Effector memory CD8-positive, alpha-beta T cell (primary cell): ENCODE measurements around the gene ZC3H12A.
A peak's percentile ranks its signal among the peaks of the same experiment; 100 is the strongest.
"Not testable (repeated sequence)": the region's sequence is repeated elsewhere in the genome, so short reads cannot be mapped to it uniquely, and the experiment has no call there.

Source experiments
- ATAC-seq: fragments of 150-1000 bp; cut with Tn5 transposase; replicated peaks from 2 replicates; pipeline ENCODE4 v1.10.0; 2021; ENCODE audit warnings: mild to moderate bottlenecking, moderate library complexity
- DNase-seq, 3 experiments: peaks; one replicate each; pipeline ENCODE4 v3.0.0; 2021
- H3K27ac Mint-ChIP-seq, 2 donors: one replicate each; pipeline ENCODE4 v1.8.0; 2022; ENCODE audit warnings: mild to moderate bottlenecking in 2 of 2, mixed read lengths in 2 of 2, moderate library complexity in 2 of 2
- H3K27me3 Mint-ChIP-seq, 2 donors: one replicate each; pipeline ENCODE4 v1.8.0; 2022; ENCODE audit warnings: mixed read lengths in 2 of 2
- H3K36me3 Mint-ChIP-seq: one replicate; pipeline ENCODE4 v1.8.0; 2022; ENCODE audit warnings: mild to moderate bottlenecking, moderate library complexity, mixed read lengths; ENCODE audit not compliant: insufficient read depth
- H3K4me1 Mint-ChIP-seq, 2 donors: one replicate each; pipeline ENCODE4 v1.8.0; 2022; ENCODE audit warnings: low read depth in 2 of 2, mixed read lengths in 2 of 2
- H3K4me3 Mint-ChIP-seq, 2 donors: one replicate each; pipeline ENCODE4 v1.8.0; 2022; ENCODE audit warnings: mild to moderate bottlenecking in 2 of 2, mixed read lengths in 2 of 2, moderate library complexity in 2 of 2
- H3K9me3 Mint-ChIP-seq, 2 donors: one replicate each; pipeline ENCODE4 v1.8.0; 2022; ENCODE audit warnings: mixed read lengths in 2 of 2

ZC3H12A gene

DNA sequence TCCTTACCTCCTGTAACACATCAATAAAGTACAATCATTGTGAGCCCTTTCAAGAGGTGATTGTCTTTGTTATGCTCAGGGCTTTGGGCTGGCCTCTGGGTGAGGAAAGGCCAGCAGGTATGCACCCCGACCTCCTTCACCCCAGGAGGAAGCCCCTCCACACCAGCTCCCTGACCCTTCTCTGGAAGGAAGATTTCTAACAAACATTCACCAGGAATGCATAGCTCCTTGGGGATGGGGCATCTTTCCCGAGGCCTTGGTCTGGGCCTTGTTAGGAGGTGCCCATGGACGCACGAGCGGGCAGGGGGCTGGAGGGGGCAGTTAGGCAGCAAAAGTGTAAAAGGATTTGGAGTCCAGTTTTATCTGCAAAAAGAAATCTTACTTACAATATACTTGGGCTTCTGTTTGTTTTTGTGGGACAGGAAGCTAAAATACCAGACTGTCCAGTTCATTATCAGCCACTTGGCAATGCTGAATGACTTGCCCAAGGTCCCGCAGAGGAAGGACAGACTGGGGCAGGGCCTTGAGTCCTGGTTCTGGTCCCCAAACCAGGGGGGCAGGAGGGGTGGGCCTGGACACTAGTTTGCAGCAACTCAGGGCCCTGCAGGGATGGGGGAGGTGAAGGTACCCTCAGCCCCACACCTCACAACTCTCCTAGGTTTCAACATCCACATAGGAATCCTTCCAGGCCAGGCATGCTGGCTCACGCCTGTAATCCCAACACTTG, 10.1 kb downstream of the ZC3H12A start:
- no peak for DNase-seq

DNA sequence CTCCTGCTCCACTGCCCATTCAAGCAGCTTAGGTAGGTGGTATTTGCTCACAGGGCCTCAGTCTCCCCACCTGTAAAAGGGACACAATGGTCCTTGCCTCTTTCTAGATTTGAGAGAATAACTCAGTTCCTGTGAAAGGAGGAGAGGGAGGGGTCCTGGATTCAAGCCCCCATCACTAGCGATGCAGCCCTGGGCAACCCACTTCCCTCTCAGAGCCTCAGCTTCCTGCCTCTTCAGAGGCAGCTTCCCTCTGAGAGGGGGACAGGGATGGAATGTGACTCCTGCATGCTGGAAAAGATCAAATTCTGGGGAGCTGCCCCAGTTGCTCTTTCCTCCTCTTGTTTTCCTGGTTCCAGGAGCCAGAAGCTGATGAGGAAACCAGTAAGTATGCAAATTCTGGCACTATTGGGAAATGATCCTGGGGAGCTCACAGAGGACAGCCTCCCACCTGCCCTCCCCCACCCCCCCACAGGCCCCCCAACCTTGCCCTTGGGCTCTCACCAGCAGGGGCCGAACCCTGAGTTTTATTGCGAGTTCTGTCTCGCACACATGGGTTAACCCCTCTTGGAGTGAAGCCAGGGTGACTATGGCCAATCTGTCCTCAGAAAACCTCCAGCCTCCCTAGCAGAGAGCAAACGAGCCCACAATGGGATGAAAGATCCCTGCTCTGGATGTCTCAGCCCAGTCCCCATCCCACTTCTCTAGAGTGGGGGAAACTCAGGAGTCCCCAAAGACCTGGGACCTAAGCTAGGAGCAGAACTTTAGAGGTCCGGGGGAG, 11.7 kb downstream of the ZC3H12A start:
- Mint-ChIP-seq H3K36me3 (peaks cover 94% of the 10 kb centered on the region), H3K4me3 (no peak overlapping the region), H3K4me1 (peaks cover 31 to 32% of the 10 kb centered on the region in 2 donors), H3K9me3 (no peaks in the 10 kb centered on the region), H3K27me3 (no peaks in the 10 kb centered on the region), H3K27ac (peak overlapping the region; percentile 82 to 99)
- no peak for ATAC-seq
- no peak for DNase-seq

More for the DNA sequence above, 10.1 kb downstream of the ZC3H12A start:
- peaks cover 94% of the 10 kb centered on the region for H3K36me3 Mint-ChIP-seq
- H3K4me3 Mint-ChIP-seq, result peak overlapping the region in 1 of 2 donors; percentile 31
- no peak for ATAC-seq
- H3K27me3 Mint-ChIP-seq, result no peaks in the 10 kb centered on the region
- H3K9me3 Mint-ChIP-seq, result no peaks in the 10 kb centered on the region
- H3K27ac Mint-ChIP-seq, result peak overlapping the region; percentile 77 to 99
- peaks cover 35 to 43% of the 10 kb centered on the region in 2 donors for H3K4me1 Mint-ChIP-seq

DNA sequence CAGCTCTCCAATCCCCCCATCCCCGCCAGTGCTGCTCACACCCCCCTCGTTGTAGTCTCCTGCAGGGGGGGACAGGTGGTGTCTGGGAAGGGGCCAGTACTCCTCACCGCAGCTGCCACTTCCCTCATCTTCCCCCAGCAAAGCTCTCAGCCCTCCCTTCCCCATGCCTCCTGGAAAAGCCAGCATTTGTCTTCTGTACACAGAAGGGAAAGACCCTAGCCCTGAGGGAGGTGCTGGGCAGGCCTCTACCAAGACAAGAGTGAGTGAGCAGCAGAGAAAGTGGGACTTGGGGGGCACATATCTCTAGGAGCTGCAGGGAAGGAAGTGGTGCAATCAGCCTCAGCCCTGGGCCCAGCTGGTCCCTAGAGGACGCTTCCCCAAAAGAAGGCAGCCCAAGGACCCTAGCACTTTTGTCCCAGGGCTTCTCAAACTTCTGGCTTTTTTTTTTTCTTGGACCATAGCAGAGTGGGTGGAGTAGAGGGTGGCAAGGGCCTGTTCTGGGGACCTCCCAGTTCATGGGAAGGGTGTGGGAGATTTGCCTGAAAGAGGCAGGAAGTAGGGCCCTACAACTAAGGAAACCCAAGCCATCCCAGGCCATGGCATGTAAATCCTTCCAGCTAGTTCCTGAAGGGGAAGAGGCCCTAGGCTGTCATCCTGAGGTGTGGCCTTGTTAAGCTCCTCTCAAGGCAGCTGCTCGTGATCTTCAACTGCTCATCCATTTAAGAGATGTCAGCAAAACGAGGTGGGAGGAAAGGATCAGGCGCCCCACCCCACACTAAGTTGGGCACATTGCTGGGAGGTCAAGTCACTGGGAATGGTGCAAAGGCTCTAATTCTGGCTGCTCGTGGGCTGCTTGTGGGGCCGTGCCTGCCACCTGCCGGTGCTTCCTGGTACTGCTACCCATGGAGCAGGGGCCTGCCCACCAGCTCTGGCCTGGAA, 12.6 kb downstream of the ZC3H12A start:
- Mint-ChIP-seq H3K9me3 (no peaks in the 10 kb centered on the region), H3K4me3 (no peak overlapping the region), H3K4me1 (peaks cover 23 to 24% of the 10 kb centered on the region in 2 donors), H3K36me3 (peaks cover 94% of the 10 kb centered on the region), H3K27ac (peak overlapping the region; percentile 82 to 99), H3K27me3 (no peaks in the 10 kb centered on the region)
- peak; percentile 78 to 85 (median 79) for DNase-seq
- ATAC-seq, result peak; percentile 64

- H3K27me3 Mint-ChIP-seq, result no peaks in the 10 kb centered on the region
- peaks cover 19% of the 10 kb centered on the region in 2 donors for H3K4me1 Mint-ChIP-seq
- no peak overlapping the region for H3K4me3 Mint-ChIP-seq
- no peak for ATAC-seq
- peaks cover 94% of the 10 kb centered on the region for H3K36me3 Mint-ChIP-seq
- H3K27ac Mint-ChIP-seq, result peak overlapping the region; percentile 82 to 99
- no peak for DNase-seq
- no peaks in the 10 kb centered on the region for H3K9me3 Mint-ChIP-seq
Measured at GRCh38 chr1:37487619-37487984, 13.2 kb downstream of the ZC3H12A start.

DNA sequence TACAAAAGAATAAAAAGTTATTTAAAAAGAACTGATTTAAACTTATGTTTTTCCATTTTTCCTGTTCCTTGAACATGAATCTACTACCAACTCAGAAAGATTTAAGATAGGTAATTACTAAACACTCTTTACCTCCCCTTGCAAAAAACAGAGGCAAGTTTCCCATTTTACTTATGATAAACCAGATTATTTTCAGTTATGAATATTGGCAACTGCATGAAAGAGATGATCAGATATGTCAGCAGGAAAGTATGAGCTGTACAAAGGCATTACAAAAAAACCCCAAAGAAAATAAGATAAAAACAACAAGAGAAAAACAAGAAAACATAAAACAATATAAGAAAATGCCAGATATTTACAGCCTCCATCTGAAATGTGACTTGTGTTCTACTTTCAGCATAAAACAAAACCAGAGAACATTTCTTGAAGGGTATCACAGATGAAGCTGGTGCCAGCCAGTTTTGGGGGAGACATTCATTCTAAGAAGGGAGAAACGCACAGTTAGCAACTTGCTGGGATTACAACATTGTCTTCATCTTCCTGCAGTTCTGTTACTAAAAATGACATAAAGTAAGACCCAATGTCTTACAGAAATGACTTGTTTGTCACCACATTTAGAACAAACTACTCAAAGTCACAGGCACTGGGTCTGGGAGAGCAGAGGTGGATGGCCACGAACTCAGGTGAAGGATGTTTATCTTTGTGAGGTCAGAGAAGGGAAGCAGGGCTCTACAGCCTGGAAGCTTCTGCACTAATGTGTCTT, 19.1 kb downstream of the ZC3H12A start:
- ATAC-seq, result no peak
- peaks cover 0 to 4% of the 10 kb centered on the region in 2 donors for H3K4me1 Mint-ChIP-seq

GRCh38 chr1:37495875-37496274, 21.5 kb downstream of the ZC3H12A start:
- Mint-ChIP-seq H3K4me1 (peaks cover 0 to 15% of the 10 kb centered on the region in 2 donors), H3K27me3 (no peaks in the 10 kb centered on the region), H3K9me3 (no peaks in the 10 kb centered on the region), H3K4me3 (no peak overlapping the region), H3K27ac (no peak overlapping the region), H3K36me3 (peaks cover 85% of the 10 kb centered on the region)
- ATAC-seq (no peak), DNase-seq (no peak)

More for the DNA sequence above, 19.1 kb downstream of the ZC3H12A start:
- H3K36me3 Mint-ChIP-seq, result peaks cover 85% of the 10 kb centered on the region
- peak overlapping the region; percentile 7 to 42 for H3K27ac Mint-ChIP-seq
- no peak for DNase-seq
- no peaks in the 10 kb centered on the region for H3K27me3 Mint-ChIP-seq
- H3K9me3 Mint-ChIP-seq, result no peaks in the 10 kb centered on the region
- H3K4me3 Mint-ChIP-seq, result no peak overlapping the region

DNA sequence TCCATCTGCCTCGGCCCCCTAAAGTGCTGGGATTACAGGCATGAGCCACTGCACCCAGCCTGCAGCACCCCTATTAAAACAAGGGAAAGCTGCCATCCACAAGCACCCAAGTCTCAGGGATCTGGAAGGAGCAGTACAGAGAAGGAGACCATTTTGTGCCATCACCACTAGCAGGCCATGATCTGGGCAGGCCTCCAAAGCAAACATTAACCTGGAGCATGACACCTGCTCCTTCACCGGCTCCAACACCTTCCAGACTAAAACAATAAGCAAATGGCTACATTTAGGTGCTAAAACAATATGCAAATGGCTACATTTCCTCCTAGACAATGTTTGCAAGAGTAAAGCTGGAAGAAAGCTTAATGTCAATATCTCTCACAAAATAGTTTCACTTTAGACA, 23.5 kb downstream of the ZC3H12A start:
- Mint-ChIP-seq H3K27me3 (no peaks in the 10 kb centered on the region), H3K4me1 (peaks cover 0 to 18% of the 10 kb centered on the region in 2 donors), H3K9me3 (no peaks in the 10 kb centered on the region), H3K36me3 (peaks cover 85% of the 10 kb centered on the region), H3K4me3 (no peak overlapping the region), H3K27ac (no peak overlapping the region)
- DNase-seq (no peak), ATAC-seq (no peak)

- ATAC-seq, result no peak
- no peak overlapping the region for H3K4me3 Mint-ChIP-seq
- DNase-seq, result no peak
- no peaks in the 10 kb centered on the region for H3K9me3 Mint-ChIP-seq
- H3K4me1 Mint-ChIP-seq, result peaks cover 0 to 15% of the 10 kb centered on the region in 2 donors
- peaks cover 84% of the 10 kb centered on the region for H3K36me3 Mint-ChIP-seq
- H3K27me3 Mint-ChIP-seq, result no peaks in the 10 kb centered on the region
- peak overlapping the region in 1 of 2 donors; percentile 56 for H3K27ac Mint-ChIP-seq
Measured at GRCh38 chr1:37498872-37499617, 24.7 kb downstream of the ZC3H12A start.

DNA sequence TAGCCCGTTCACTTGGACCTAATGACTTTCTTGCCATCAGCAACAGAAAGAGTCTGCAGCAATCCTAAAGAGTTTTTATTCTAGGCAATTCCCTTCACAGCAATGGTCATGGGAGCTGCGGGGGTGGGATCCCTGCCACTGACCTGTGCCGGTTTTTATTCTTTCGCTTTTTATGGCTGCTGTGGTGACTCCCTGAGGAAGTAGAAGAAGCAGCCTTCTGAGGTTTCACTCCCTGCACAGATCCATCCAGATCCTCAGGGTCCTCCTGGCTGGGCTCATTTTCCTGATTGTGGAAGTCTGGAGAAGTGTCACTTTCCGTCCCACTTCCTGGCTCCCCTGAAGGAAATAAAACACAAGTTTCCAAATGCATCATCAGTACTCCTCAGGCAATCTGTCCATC, 27.3 kb downstream of the ZC3H12A start:
- no peak overlapping the region for H3K27ac Mint-ChIP-seq
- ATAC-seq, result no peak
- H3K36me3 Mint-ChIP-seq, result peaks cover 80% of the 10 kb centered on the region
- H3K4me1 Mint-ChIP-seq, result peaks cover 1 to 15% of the 10 kb centered on the region in 2 donors
- DNase-seq, result no peak
- H3K27me3 Mint-ChIP-seq, result no peaks in the 10 kb centered on the region
- no peak overlapping the region for H3K4me3 Mint-ChIP-seq
- no peaks in the 10 kb centered on the region for H3K9me3 Mint-ChIP-seq

DNA sequence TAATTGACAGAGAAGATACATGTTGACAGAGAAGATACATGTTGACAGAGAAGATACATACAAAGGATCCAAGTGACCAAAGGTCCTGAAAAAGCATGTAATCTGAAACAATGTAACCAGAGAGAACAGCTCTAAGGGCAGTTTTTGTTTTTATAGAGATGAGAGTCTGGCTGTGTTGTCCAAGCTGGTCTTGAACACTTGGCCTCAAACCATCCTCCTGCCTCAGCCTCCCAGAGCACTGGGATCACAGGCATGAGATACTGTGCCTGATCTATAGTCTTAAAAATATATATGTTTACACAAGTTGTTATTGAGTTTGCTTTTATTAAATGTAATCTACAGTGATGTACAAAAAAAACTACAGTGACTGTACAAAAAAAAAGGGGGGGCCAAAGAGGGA, 27.7 kb downstream of the ZC3H12A start:
- H3K36me3 Mint-ChIP-seq, result peaks cover 83% of the 10 kb centered on the region
- ATAC-seq (no peak), DNase-seq (no peak)
- H3K27ac Mint-ChIP-seq, result peak overlapping the region in 1 of 2 donors; percentile 60
- no peak overlapping the region for H3K4me3 Mint-ChIP-seq
- no peaks in the 10 kb centered on the region for H3K9me3 Mint-ChIP-seq
- H3K27me3 Mint-ChIP-seq, result no peaks in the 10 kb centered on the region
- H3K4me1 Mint-ChIP-seq, result peaks cover 1 to 16% of the 10 kb centered on the region in 2 donors

- not testable (repeated sequence) for H3K4me3 Mint-ChIP-seq, ATAC-seq, H3K9me3 Mint-ChIP-seq, H3K27me3 Mint-ChIP-seq, DNase-seq
- Mint-ChIP-seq H3K27ac (peak overlapping the region in 1 of 2 donors; percentile 60), H3K36me3 (peaks cover 87% of the 10 kb centered on the region), H3K4me1 (peaks cover 1 to 21% of the 10 kb centered on the region in 2 donors)
Measured at GRCh38 chr1:37502791-37503190, 28.4 kb downstream of the ZC3H12A start.

DNA sequence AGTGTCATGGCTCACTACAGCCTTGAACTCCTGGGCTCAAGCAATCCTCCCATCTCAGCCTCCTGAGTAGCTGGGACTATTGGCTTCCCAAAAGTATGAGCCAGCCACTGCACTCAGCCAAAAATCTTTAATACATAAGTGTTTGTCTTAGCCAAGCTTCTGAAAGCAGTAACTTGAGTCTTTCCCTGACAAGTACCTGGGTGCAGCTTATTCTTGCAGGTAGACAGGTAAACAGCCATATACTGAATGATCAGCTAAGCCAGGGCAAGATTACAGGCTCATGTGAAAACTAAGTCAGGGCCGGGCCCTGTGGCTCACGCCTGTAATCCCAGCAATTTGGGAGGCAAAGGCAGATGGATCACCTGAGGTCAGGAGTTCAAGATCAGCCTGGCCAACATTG, 32.4 kb downstream of the ZC3H12A start:
- peak overlapping the region in 1 of 2 donors; percentile 4 for H3K27ac Mint-ChIP-seq
- ATAC-seq (no peak), DNase-seq (no peak)
- no peaks in the 10 kb centered on the region for H3K9me3 Mint-ChIP-seq
- peaks cover 9 to 24% of the 10 kb centered on the region in 2 donors for H3K4me1 Mint-ChIP-seq
- H3K27me3 Mint-ChIP-seq, result no peaks in the 10 kb centered on the region
- peaks cover 70% of the 10 kb centered on the region for H3K36me3 Mint-ChIP-seq
- H3K4me3 Mint-ChIP-seq, result no peak overlapping the region
